ENCODE data around the gene CHTF18. TPM values are rescaled to one million over a fixed set of nuclear protein-coding genes. Genes with fewer than 3 reads are reported as not detected.

CHTF18 gene
- total and polyA plus RNA-seq, 2 donors (not counting 3 experiments of a cell fraction or from before 2014, with no cell fraction given): 33.0 to 69.5 TPM

DNA sequence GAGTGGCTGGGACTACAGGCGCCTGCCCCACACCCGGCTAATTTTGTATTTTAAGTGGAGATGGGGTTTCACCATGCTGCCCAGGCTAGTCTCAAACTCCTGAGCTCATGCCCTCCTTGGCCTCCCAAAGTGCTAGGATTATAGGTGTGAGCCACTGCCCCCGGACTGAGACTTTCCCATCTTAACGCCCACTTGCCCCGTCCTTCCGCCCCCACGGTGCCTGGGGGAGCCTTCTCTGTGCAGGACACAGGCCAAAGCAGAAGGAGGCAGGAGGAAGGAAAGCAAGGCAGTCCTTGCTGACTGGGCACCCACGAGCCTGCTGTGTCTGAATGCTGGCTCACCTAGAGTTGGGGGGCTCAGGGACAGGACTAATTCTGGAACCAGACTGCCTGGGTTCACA lies 29.7 kb downstream of the CHTF18 start:
- ChIA-PET CTCF (no interaction called here), POLR2A (no interaction called here)
- Histone ChIP-seq H3K9me3 (replicated peaks; ENCODE audit: control insufficient read depth, insufficient read depth, low read length) (no peaks in the 10 kb centered on the region), H4K20me1 (replicated peaks; ENCODE audit: control insufficient read depth, extremely low read depth, insufficient read depth, low read length) (no peaks in the 10 kb centered on the region), H3K27ac (ENCODE audit: insufficient read depth, low read depth, low read length) (no peak overlapping the region), H3K4me1 (ENCODE audit: control insufficient read depth, extremely low read depth, insufficient read depth, low read length) (no peaks in the 10 kb centered on the region), H3K9me1 (replicated peaks; ENCODE audit: control insufficient read depth, extremely low read depth, insufficient read depth, low read length) (no peaks in the 10 kb centered on the region), H2AFZ (ENCODE audit: low read depth, low read length) (no peak overlapping the region), H3K79me2 (ENCODE audit: control insufficient read depth, insufficient read depth, low read length) (no peaks in the 10 kb centered on the region), H3K27me3 (ENCODE audit: control insufficient read depth in 2 of 2, insufficient read depth in 2 of 2, low read length in 2 of 2) (peaks cover 0 to 14% of the 10 kb centered on the region in 2 experiments), H3K36me3 (ENCODE audit: control insufficient read depth in 2 of 2, extremely low read depth in 1 of 2, insufficient read depth in 2 of 2, low read length in 2 of 2) (no peaks in the 10 kb centered on the region), H3K4me3 (replicated peaks in 1 of 3; ENCODE audit: insufficient read depth in 1 of 3, low read depth in 1 of 3, low read length in 3 of 3) (no peak overlapping the region), H3K4me2 (ENCODE audit: insufficient read depth, low read length) (no peak overlapping the region), H3K9ac (replicated peaks; ENCODE audit: extremely low read depth, insufficient read depth, low read length) (no peak overlapping the region)
- no peak for FAIRE-seq
- dilution Hi-C loops (cut with MboI; ENCODE audit: extremely low pct_ligation_motif_present, low sequenced_read_pairs): no loop called here
- BruUV-seq (replicated peaks): no TSS peak
- DNase-seq (ENCODE audit: low read depth, low spot score): no peak
- intact Hi-C loops (cut with micrococcal nuclease): no loop called here
- no peak for TF ChIP-seq POLR2AphosphoS5 (IDR thresholded peaks at IDR 0.05; ENCODE audit: insufficient read depth, low read depth, low read length)
- no peak for TF ChIP-seq JUN (IDR thresholded peaks at IDR 0.05; ENCODE audit: borderline replicate concordance, insufficient read depth, insufficient read length, low read depth)

DNA sequence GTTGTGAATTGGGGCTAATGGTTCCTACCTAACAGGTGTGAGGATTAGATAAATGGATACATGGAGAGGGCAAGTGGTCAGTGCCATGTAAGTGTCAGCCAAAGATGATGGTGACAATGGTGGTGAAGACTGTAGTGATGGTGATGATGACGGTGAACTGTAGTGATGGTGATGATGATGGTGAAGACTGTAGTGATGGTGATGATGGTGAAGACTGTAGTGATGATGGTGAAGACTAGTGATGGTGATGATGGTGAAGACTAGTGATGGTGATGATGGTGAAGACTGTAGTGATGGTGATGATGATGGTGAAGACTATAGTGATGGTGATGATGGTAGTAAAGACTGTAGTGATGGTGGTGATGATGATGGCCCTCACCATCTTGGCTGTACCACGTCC lies 30.2 kb downstream of the CHTF18 start:
- H3K27ac ChIP-seq (ENCODE audit: insufficient read depth, low read depth, low read length): no peak overlapping the region
- H3K79me2 ChIP-seq (ENCODE audit: control insufficient read depth, insufficient read depth, low read length): no peaks in the 10 kb centered on the region
- H3K27me3 ChIP-seq (ENCODE audit: control insufficient read depth in 2 of 2, insufficient read depth in 2 of 2, low read length in 2 of 2): peaks cover 0 to 10% of the 10 kb centered on the region in 2 experiments
- no peak overlapping the region for H3K4me2 ChIP-seq (ENCODE audit: insufficient read depth, low read length)
- FAIRE-seq: peak; percentile 72
- H3K9me3 ChIP-seq (replicated peaks; ENCODE audit: control insufficient read depth, insufficient read depth, low read length): no peaks in the 10 kb centered on the region
- BruUV-seq (replicated peaks): no TSS peak
- DNase-seq (ENCODE audit: low read depth, low spot score): no peak
- H3K36me3 ChIP-seq (ENCODE audit: control insufficient read depth in 2 of 2, extremely low read depth in 1 of 2, insufficient read depth in 2 of 2, low read length in 2 of 2): no peaks in the 10 kb centered on the region
- TF ChIP-seq, protein P1, sequence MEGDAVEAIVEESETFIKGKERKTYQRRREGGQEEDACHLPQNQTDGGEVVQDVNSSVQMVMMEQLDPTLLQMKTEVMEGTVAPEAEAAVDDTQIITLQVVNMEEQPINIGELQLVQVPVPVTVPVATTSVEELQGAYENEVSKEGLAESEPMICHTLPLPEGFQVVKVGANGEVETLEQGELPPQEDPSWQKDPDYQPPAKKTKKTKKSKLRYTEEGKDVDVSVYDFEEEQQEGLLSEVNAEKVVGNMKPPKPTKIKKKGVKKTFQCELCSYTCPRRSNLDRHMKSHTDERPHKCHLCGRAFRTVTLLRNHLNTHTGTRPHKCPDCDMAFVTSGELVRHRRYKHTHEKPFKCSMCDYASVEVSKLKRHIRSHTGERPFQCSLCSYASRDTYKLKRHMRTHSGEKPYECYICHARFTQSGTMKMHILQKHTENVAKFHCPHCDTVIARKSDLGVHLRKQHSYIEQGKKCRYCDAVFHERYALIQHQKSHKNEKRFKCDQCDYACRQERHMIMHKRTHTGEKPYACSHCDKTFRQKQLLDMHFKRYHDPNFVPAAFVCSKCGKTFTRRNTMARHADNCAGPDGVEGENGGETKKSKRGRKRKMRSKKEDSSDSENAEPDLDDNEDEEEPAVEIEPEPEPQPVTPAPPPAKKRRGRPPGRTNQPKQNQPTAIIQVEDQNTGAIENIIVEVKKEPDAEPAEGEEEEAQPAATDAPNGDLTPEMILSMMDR (IDR thresholded peaks at IDR 0.05; ENCODE audit: extremely low read depth in 1 of 2, insufficient read depth in 1 of 2, low read depth in 1 of 2, low read length in 2 of 2): no peak
- TF ChIP-seq MYC (IDR thresholded peaks at IDR 0.05; ENCODE audit: low read depth, low read length): no peak
- no peaks in the 10 kb centered on the region for H3K4me1 ChIP-seq (ENCODE audit: control insufficient read depth, extremely low read depth, insufficient read depth, low read length)
- ChIA-PET POLR2A (no interaction called here), CTCF (no interaction called here)
- dilution Hi-C loops (cut with MboI; ENCODE audit: extremely low pct_ligation_motif_present, low sequenced_read_pairs): no loop called here
- H2AFZ ChIP-seq (ENCODE audit: low read depth, low read length): no peak overlapping the region
- H4K20me1 ChIP-seq (replicated peaks; ENCODE audit: control insufficient read depth, extremely low read depth, insufficient read depth, low read length): no peaks in the 10 kb centered on the region
- intact Hi-C loops (cut with micrococcal nuclease): no loop called here
- H3K4me3 ChIP-seq (replicated peaks in 1 of 3; ENCODE audit: insufficient read depth in 1 of 3, low read depth in 1 of 3, low read length in 3 of 3): no peak overlapping the region
- no peaks in the 10 kb centered on the region for H3K9me1 ChIP-seq (replicated peaks; ENCODE audit: control insufficient read depth, extremely low read depth, insufficient read depth, low read length)
- H3K9ac ChIP-seq (replicated peaks; ENCODE audit: extremely low read depth, insufficient read depth, low read length): no peak overlapping the region

All from endothelial cell of umbilical vein (primary cell).